Cardiac septum (tissue), 1 donor: ENCODE results near the gene PXDC1. TPM values are rescaled to one million over a fixed set of nuclear protein-coding genes. Genes with fewer than 3 reads are reported as not detected.

Source experiments
- DNase-seq: peaks from one replicate; pipeline ENCODE4 v3.0.0-alpha.2; 2020; ENCODE audit warnings: low spot score
- intact Hi-C: fragments of 100-400 bp; cut with DNase I; formaldehyde crosslinking; loops from one replicate; pipeline ENCODE4 v1.14.0; 2022
- total RNA-seq: library from RNA; stranded (reverse); fragmentation: NEBNext Ultra II Directional; extraction: Animal tissue kit (Norgen Biotek cat#: 25700); gene quantifications from one replicate; pipeline ENCODE4 v1.2.1, GENCODE V29; 2021
- donor health status: DM: no; HTN: no; CAD: no.

The PXDC1 gene
- total RNA-seq, 1 donor from 2014 or later, result 31.7 TPM

DNA sequence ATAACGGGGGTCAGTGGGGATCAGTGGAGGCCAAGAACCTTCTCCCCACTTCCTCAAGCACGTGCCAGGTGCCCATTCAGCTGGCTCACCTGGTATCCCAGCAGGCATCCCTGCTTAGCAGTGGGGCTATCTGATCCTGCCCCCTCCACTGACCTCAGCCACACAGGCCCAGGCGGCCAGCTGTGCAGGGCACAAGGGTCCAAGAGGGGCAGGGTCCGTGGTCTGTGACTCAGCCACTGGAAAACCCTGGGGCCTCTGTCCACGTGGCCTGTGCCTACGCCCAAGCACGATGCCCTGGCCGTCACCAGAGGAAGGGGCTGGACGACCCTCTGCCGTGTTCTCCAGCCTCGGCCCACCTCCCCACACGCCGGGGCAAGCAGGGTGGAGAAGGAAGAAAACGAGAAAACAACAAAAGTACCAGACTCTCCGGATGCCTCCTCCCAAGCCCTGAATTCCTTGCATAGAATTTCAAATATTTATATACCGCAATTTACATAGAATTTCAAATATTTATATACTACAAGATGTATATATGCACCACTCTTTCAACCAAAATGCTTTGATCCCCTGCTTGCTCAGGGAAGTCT is 12.1 kb downstream of the PXDC1 start:
- intact Hi-C loops, result loop anchor here (10.0 kb wide), 1 partner anchor 325 kb away; no protein-coding TSS in a partner anchor
- DNase-seq, result no peak

DNA sequence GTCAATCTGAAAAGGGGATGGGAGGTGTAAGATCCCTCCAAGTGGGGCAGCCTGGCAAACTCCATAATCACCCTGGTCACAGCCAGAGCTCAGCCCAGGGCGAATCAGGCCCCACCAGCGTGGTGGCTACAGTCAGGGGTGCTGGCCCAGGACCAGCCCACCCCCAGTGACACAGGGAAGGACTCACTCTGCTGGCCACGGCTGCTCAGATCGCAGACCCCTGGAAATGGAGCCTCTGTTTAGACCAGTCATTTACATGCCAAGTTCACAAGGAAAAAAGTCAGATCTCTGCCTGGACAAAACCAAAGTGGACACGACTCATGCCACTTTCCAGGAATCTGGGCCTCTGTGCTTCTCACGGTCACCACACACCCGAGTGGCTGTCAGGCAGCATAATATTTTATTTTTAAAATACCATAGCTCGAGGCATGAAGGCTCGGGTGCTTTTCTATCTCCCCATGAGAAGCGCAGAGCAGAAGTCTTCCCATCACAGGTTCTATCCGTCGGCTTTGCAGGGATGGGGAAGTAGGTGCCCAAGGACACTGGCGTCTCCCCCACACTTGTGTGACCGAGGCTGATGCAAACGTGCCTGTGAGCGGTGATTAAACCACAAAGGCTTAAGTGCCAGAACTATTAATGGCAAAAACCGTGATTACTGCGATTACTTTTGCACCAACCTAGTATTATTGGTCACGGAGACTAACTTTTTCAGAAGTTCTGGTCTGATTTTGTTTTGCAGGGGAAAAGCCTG is 13.0 kb downstream of the PXDC1 start:
- no peak for DNase-seq

DNA sequence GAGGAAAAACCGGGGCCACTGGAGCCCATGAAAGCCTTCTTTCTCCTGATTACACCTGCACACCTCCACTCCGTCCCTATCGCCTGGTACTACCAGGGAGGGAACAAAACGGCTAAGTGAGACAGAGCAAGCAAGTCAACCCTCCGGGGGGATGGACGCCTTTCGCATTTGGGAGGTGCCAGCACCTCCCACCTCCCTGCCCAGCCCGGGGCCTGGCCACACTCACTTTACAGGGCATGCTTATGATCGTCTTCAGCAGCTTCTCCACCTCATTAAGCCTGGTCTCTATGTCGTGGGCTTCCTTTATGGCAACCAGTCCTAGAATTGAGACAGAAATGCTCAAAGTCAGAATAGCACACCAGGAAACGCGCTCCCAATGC is 13.7 kb downstream of the PXDC1 start:
- DNase-seq, result no peak
- intact Hi-C loops, result loop anchor here (10.0 kb wide), 1 partner anchor 323 kb away; no protein-coding TSS in a partner anchor

More for the DNA sequence above, 13.0 kb downstream of the PXDC1 start:
- intact Hi-C loops, result loop anchor here (10.0 kb wide), 1 partner anchor 324 kb away; no protein-coding TSS in a partner anchor

DNA sequence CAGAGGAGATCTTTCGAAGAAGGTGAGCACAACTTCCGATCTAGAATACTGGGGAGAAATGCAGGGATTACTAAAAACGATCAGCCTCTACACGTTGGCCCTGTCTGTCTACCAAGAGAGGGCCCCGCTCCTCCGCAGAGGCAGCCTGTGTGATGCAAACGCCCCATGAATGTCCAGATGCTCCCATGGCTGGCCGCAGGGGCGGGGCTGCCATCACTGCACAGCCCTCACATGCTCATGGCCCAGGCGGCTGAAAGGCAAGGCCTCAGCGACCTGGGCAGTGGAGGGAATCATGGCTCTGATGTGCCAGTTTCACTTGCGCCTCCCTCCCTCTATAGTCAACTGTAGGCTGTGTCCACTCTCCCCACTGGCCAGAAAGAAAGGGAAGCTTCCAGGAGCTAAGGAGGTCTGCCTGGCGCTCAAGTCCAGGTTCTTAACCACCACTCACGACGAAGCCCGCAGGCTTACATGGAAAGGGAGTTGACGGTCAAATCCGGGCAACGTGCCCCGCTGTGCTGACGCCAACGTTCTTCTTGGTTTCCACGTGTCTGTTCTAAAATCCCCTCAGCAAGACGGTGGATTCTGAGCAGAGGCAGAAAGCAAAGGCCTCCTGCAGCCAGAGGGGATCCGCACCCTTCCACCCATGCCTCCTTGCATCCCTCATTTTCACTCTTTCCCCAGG is 14.2 kb downstream of the PXDC1 start:
- intact Hi-C loops, result loop anchor here (10.0 kb wide), 1 partner anchor 322 kb away; no protein-coding TSS in a partner anchor
- no peak for DNase-seq

DNA sequence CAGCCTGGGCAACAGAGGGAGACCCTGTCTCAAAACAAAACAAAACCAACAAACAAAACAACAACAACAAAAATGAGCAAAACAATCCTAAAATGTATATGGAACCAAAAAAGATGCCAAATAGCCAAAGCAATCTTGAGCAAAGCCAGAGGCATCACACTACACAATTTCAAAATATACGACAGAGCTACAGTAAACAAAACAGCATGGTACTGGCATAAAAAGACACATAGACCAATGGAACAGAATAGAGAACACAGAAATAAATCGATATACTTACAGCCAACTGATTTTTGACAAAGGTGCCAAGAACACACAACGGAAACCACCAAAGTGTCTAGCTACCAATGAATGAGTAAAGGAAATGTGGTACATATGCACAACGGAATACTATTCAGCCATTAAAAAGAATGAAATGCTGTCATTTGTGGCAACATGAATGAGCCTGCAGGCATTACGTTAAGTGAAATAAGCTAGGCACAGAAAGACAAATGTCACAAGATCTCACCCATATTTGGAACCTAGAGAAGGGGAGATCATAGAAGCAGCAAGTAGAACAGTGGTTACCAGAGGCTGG is 16.4 kb downstream of the PXDC1 start:
- intact Hi-C loops, result loop anchor here (10.0 kb wide), 1 partner anchor 320 kb away; no protein-coding TSS in a partner anchor
- no peak for DNase-seq

DNA sequence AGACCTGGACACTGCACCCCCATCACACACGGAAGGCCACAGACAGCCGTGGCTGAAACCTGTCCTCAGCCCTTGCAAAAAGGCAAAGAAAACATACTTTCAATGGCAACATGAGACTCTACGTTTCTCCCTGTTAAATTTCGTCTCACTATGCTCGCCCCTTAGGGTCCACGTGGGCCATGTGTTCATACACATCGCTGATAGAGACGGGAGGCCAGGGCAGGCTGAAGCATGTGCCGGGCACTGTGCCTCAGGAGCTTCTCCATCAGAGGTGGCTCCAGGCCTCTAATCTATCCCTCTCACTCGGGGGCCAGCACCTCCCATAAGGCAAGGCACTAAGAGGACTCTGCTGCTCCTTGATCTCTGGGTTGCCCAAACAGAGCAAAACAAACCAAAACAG is 17.5 kb downstream of the PXDC1 start:
- no peak for DNase-seq
- intact Hi-C loops, result loop anchor here (10.0 kb wide), 1 partner anchor 319 kb away; no protein-coding TSS in a partner anchor

DNA sequence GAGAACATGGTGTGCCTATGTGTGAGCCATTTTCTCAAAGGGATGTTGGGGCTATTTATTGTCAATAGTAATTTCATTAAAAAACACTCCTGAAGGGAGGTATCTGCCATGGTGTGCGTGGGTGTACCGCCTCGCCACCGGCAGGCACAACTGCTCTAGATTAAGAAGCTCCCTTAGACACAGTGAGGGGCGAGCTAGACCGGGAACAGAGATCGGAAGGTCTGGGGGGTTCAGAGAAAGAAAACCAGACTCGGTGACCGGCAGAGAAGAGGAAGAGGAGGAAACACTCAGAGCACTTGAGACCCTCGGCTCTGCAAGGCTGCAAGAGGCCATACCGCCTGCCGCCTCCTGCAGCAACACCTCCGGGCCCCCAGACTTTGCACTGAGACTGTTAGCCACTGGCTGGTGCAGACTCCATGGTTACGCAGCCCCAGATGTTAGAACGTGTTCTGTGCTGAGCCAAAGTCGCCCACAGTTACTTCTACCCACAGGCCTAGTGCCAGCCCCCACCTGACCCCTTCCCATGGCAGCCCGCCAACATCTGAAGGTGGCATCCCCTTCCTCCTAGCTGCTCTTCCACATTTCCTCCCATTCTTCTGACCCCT is 18.1 kb downstream of the PXDC1 start:
- no peak for DNase-seq
- intact Hi-C loops, result loop anchor here (10.0 kb wide), 1 partner anchor 319 kb away; no protein-coding TSS in a partner anchor

DNA sequence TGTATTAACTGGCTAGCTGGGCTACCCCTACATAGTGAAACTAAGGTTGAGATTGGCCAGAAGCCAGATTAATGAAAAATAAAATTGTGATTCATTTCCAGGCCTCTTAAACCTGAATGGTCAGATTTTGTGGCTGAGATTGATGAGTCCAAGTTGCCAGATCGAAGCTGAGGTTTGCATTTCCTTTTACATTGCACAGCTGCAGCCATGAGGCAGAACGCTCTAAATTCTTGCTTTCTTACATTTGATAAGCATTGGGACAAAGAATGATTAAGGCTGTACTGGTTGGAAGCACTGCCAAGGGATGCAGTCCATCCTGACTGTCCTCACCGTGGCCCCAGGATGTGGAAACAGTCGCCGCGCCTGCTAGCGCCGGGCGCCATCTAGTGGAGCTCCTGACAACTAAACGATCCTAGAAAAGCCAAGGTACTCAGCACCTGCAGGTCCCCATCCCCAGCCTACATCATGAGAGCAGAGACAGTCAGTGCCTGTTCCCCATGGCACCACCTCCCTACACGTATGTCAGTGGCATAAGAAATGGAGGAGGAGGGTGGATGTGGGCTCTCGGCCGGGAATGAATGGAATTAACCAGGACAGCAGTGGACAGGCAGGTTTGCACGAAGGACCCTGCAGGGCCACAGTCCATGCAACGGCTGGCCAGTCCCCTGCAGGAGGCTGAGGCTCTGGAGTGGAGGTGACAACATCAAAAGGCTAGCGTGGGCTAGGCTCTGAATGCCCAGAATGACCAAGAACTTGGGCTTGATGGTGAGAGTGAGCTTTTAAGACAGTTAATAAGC is 19.0 kb downstream of the PXDC1 start:
- DNase-seq, result no peak
- intact Hi-C loops, result loop anchor here (1.0 to 10.0 kb wide), 2 partner anchors 318 to 453 kb away; no protein-coding TSS in a partner anchor

DNA sequence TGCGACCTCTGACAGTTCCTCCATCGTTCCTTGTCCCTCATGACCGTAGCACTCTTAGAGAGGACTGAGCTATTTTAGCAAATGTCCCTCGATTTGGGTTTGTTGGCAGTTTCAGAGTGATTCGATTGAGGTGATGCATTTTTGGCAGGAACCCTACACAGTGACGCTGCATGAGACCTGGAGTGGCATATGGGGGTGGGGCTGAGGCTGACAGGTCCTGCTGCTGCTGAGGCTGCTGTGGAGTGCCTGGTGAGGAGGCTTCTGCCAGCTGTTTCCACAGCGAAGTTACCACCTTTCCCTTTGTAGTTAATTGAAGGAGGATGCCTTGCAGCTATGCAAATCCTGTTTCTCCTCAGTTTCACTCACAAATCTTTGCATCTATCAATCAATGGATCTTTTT is 19.8 kb downstream of the PXDC1 start:
- no peak for DNase-seq
- intact Hi-C loops, result loop anchor here (1.0 to 10.0 kb wide), 2 partner anchors 317 to 452 kb away; no protein-coding TSS in a partner anchor

DNA sequence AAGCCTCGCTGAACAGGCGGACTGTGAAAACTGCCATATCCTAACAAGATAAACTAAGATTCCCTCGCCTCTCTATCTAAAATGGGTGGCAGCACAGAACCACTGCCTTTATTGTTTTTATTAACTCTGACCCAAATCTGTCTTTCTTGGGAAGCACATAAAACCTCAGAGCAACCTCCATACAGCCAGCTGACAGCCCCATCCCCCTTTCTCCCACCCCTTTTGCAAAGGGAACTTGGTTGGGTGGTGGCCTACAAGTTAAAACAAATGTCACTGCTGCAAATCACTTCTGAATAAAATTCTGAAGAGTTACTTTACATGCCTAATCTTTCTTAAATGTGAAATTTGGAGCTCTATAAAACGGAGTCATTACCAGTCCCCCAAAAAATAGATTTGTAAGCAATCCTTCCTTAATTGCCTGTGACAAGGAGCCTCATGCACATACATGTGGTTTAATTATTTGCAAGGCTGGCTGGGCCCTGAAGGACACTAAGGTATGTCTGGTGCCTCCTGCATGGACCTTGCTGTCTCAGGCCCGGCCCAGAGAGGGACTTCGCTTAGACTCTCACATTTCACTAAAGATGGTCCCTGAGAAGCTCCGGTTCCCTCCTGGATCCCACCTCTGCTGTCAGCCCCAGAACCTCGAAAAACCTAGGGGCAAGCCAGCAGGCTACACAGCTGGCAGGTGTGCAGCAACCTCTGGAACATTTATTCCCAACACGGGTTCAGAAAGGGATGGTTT is 21.7 kb downstream of the PXDC1 start:
- intact Hi-C loops, result loop anchor here (10.0 kb wide), 1 partner anchor 315 kb away; no protein-coding TSS in a partner anchor
- no peak for DNase-seq

DNA sequence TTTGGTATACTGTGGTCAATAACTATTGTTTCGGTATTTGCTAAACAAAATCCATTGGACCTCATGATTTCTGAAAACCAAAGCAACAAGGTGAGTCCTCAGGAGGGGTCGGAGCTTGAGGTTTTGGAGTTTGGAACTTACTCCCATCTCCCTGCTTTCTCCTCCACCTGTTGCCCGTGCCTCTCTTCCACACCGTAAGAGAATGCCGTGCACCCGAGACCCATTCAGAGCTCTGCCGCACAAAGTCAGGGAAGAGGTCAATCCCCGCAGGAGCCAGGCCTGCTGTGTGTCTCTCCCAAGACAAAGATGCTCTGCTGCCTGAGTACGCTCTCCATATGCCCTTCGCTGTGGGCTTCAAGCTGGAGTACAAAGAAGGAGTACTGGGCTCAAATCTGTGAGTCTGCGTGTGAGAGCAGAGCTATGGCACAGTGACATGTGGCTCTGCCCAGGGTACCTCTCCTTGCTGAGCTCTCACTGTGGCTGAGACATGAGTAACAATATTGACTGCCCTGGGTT is 23.9 kb downstream of the PXDC1 start:
- no peak for DNase-seq
- intact Hi-C loops, result no loop called here

DNA sequence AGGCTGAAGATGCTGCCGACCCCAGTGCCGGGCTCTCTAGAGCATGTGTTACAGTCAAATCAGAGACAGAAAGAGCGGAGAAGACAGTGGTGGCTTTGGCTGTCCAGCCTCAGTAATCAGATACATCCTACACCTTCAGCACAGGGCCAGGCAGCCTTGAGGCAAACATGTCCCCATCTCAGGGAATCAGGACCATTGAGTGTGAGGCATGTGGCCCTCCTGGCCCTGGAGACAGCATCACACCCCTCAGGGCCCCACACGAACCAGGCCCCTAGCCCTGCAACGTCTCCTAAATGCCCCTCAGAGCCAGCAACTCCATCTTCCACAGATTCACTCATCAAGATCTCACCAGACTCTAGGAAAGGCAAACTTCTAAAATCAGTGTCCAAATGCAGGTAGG is 24.5 kb downstream of the PXDC1 start:
- intact Hi-C loops, result no loop called here
- DNase-seq, result no peak

DNA sequence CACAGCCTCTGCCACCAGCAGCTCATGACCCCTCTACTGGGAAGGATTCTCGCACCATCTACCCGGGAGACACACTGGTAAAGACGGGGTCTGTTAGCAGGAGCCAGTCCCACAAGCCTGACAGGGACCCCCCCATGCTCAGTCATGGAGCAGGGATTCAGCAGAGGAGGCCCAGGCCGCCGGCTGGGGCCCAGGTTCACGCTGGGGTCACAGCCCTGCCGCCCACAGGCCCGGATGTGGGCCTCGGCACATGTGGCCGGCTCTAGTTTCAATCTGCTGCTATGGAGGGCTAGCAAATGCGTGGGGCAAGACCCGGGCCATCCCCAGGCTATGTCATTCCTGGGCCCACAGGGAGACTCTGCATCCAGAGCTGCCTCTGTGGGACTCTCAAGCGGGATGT is 25.1 kb downstream of the PXDC1 start:
- intact Hi-C loops, result no loop called here

DNA sequence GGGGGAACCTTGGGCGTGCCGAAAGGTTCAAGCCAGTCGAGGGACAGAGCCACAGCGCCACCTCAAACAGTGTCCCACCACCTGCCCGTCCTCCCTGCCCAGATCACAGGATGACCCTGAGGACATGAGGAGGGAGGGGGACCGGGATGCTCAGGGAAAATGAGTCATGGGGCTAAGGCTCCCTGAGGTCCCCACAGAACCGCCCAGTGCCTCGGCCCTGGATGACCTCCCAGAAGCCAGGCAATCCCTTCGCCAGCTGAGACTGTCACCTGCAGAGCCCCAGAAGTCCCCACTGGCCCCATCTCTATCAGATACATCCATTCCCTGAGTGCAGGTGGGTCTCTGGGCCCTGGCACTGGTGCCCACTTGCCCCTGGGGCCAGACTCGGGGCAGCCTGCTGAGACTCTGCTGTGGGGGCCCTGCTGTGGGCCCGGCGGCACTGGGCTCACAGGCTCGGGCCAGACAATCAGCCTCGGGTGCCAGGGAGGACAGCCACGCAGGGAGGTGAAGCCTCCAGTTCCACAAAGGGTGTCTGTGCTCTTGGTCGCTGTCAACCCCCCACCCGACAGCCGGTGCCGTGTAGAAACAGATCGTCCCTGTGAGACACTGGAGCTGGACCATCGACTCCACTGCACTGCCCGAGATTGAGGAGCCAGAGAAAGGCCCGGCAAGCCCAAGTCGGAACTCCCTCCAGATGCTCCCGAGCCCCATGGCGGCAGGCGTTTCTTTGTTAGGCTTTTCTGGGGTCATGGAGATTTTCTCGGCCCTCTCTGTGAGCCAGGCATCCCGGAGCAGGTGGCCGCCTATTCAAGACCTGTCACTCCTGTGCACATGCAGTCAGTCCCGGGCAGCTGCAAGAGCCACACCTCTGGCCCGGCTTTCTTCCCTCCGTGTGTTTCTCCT is 26.1 kb downstream of the PXDC1 start:
- no peak for DNase-seq
- intact Hi-C loops, result no loop called here

More for the DNA sequence above, 25.1 kb downstream of the PXDC1 start:
- DNase-seq, result no peak

DNA sequence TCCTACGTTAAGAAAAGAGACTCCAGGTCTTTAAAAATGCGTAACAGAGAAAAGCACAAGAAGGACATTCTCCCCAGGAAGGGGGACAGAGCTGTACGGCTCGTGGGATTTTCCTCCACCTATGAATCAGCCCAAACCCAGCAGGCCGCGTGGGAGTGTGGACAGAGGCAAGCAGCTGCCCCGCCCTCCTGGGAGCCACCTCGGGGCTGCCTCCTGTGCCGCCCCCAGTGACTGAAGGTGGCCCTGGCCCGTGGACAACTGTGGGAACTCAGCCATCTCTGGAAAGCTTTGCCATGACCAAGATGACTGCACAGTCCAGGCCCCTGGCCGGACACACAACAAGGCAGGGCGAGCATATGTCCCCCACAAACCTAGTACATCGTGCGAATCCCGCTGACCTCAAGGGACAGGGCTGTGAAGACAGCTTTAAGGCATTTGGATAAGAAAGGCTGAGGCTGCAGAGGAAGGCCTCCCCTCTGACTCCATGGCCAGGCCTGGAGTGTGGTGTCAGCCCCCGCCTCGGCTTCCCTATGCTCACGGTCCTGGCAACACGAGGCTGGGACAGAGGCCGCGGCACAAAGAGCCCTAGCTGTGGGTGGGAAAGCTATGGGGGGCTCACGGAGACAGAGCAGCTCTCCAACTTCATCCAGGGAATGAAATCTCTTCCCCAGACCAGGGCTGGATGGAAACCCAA is 26.9 kb downstream of the PXDC1 start:
- intact Hi-C loops, result no loop called here

DNA sequence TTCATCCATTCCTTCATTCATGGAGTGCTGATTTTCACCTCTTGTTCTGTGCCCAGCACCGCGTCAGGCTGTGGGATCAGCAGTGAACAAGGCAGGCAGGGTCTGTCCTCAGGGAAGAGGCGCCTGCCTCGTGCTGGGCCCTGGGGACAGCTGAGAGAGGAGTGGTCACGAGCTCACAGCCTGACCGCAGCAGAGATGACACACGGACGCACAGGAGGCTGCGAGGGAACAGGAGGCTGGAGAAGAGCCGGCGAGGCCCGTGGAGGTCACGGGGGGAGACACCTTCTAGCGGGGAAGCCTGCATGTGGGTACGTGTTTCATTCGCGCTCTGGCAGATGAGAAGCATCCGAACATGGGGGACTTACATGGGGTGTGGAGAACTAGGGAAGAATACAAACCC is 27.5 kb downstream of the PXDC1 start:
- intact Hi-C loops, result no loop called here

More for the DNA sequence above, 26.9 kb downstream of the PXDC1 start:
- DNase-seq, result no peak

More for the DNA sequence above, 27.5 kb downstream of the PXDC1 start:
- DNase-seq, result no peak
